HEK293 (cell line): ENCODE measurements around the gene AKAP5.
A peak's percentile ranks its signal among the peaks of the same experiment; 100 is the strongest.

Experiments
- CTCF ChIA-PET: fragments of 350-600 bp; formaldehyde crosslinking; extraction: SDS; loops from one replicate; lab custom pipeline; 2021; ENCODE audit warnings: antibody characterized with exemption; lab: Yijun Ruan, JAX
- POLR2A ChIA-PET: fragments of 300-600 bp; formaldehyde crosslinking; extraction: SDS; loops from one replicate; lab custom pipeline; 2020; ENCODE audit warnings: antibody characterized with exemption, inconsistent platforms; lab: Yijun Ruan, JAX
- H3K27ac ChIP-seq: fragments of 200-500 bp; sonication (Bioruptor generic); 2 replicates; pipeline ENCODE4 v1.5.1; 2014; ENCODE audit warnings: low read depth, low read length, control low read depth, inconsistent platforms; ENCODE audit errors: extremely low read depth
- H3K36me3 ChIP-seq, 2 experiments: fragments of 200-500 bp in 1 of 2; sonication (Bioruptor generic) in 1 of 2; 1 replicate in 1 of 2; 2 replicates in 1 of 2; pipeline ENCODE4 v1.5.1; 2014 to 2017; ENCODE audit warnings: inconsistent platforms in 2 of 2, low read length in 2 of 2; ENCODE audit not compliant: control insufficient read depth in 2 of 2, insufficient read depth in 1 of 2
- H3K4me1 ChIP-seq: fragments of 200-500 bp; sonication (Bioruptor generic); 2 replicates; pipeline ENCODE4 v1.5.1; 2014; ENCODE audit warnings: mild to moderate bottlenecking, low read length, inconsistent platforms; ENCODE audit not compliant: control insufficient read depth, insufficient read depth
- H3K4me3 ChIP-seq: 2 replicates; pipeline ENCODE4 v1.5.1; 2011; ENCODE audit warnings: low read depth, mild to moderate bottlenecking, control low read depth, low read length, moderate library complexity
- H3K9me3 ChIP-seq: fragments of 200-500 bp; sonication (Bioruptor generic); 2 replicates; pipeline ENCODE4 v1.5.1; 2014; ENCODE audit warnings: low read depth, low read length, inconsistent platforms; ENCODE audit not compliant: control insufficient read depth, insufficient read depth
- EGR2 ChIP-seq: fragments of 450-650 bp; formaldehyde crosslinking; IDR thresholded peaks from 2 replicates; pipeline ENCODE4 v1.5.1; 2016; ENCODE audit warnings: low read depth, missing biosample characterization, missing genetic modification characterization
- FEZF1 ChIP-seq: fragments of 450-650 bp; formaldehyde crosslinking; IDR thresholded peaks from 2 replicates; pipeline ENCODE4 v1.5.1; 2016; ENCODE audit warnings: missing biosample characterization, missing genetic modification characterization
- GLI2 ChIP-seq: fragments of 450-650 bp; formaldehyde crosslinking; IDR thresholded peaks from 2 replicates; pipeline ENCODE4; 2017; ENCODE audit warnings: missing biosample characterization, missing genetic modification characterization, low read depth, borderline replicate concordance
- GLIS2 ChIP-seq: fragments of 450-650 bp; formaldehyde crosslinking; IDR thresholded peaks from 2 replicates; pipeline ENCODE4 v1.5.1; 2016; ENCODE audit warnings: missing biosample characterization, missing genetic modification characterization
- HOXC10 ChIP-seq: sonication (generic); formaldehyde crosslinking; IDR thresholded peaks from 2 replicates; pipeline ENCODE4 v1.8.1; 2023; ENCODE audit warnings: mild to moderate bottlenecking, missing genetic modification reagents
- OSR2 ChIP-seq: fragments of 450-650 bp; formaldehyde crosslinking; IDR thresholded peaks from 2 replicates; pipeline ENCODE4 v1.5.1; 2016; ENCODE audit warnings: missing biosample characterization, missing genetic modification characterization
- WT1 ChIP-seq: fragments of 450-650 bp; formaldehyde crosslinking; IDR thresholded peaks from 2 replicates; pipeline ENCODE4 v1.5.1; 2016; ENCODE audit warnings: missing biosample characterization, missing genetic modification characterization
- ZBTB21 ChIP-seq: fragments of 450-650 bp; formaldehyde crosslinking; IDR thresholded peaks from 2 replicates; pipeline ENCODE4 v1.5.1; 2017; ENCODE audit warnings: missing biosample characterization, missing genetic modification characterization
- ZBTB48 ChIP-seq: fragments of 450-650 bp; formaldehyde crosslinking; IDR thresholded peaks from 2 replicates; pipeline ENCODE4 v1.5.1; 2016; ENCODE audit warnings: missing biosample characterization, missing genetic modification characterization
- ZBTB49 ChIP-seq: fragments of 450-650 bp; formaldehyde crosslinking; IDR thresholded peaks from 2 replicates; pipeline ENCODE4 v1.5.1; 2016; ENCODE audit warnings: missing biosample characterization, missing genetic modification characterization, low read depth
- ZIC2 ChIP-seq: fragments of 450-650 bp; formaldehyde crosslinking; IDR thresholded peaks from 2 replicates; pipeline ENCODE4 v1.5.1; 2016; ENCODE audit warnings: missing biosample characterization, missing genetic modification characterization
- ZNF223 ChIP-seq: fragments of 450-650 bp; formaldehyde crosslinking; IDR thresholded peaks from 2 replicates; pipeline ENCODE4 v1.5.1; 2016; ENCODE audit warnings: missing biosample characterization, missing genetic modification characterization
- ZNF23 ChIP-seq: fragments of 450-650 bp; formaldehyde crosslinking; IDR thresholded peaks from 2 replicates; pipeline ENCODE4 v1.5.1; 2016; ENCODE audit warnings: missing biosample characterization, missing genetic modification characterization, borderline replicate concordance
- ZNF239 ChIP-seq: fragments of 450-650 bp; formaldehyde crosslinking; IDR thresholded peaks from 2 replicates; pipeline ENCODE4 v1.5.1; 2016; ENCODE audit warnings: missing biosample characterization, missing genetic modification characterization
- ZNF26 ChIP-seq: fragments of 450-650 bp; formaldehyde crosslinking; IDR thresholded peaks from 2 replicates; pipeline ENCODE4 v1.5.1; 2016; ENCODE audit warnings: missing biosample characterization, missing genetic modification characterization
- ZNF311 ChIP-seq: fragments of 450-650 bp; formaldehyde crosslinking; IDR thresholded peaks from 2 replicates; pipeline ENCODE4 v1.5.1; 2017; ENCODE audit warnings: missing biosample characterization, missing genetic modification characterization, borderline replicate concordance
- ZNF341 ChIP-seq: fragments of 450-650 bp; formaldehyde crosslinking; IDR thresholded peaks from 2 replicates; pipeline ENCODE4; 2016; ENCODE audit warnings: low read depth, missing biosample characterization, missing genetic modification characterization
- ZNF37A ChIP-seq: fragments of 450-650 bp; IDR thresholded peaks from 2 replicates; pipeline ENCODE4 v1.5.1; 2018; ENCODE audit warnings: missing biosample characterization, missing genetic modification characterization
- ZNF404 ChIP-seq: fragments of 450-650 bp; formaldehyde crosslinking; IDR thresholded peaks from 2 replicates; pipeline ENCODE4 v1.5.1; 2017; ENCODE audit warnings: missing biosample characterization, missing genetic modification characterization
- ZNF660 ChIP-seq: fragments of 450-650 bp; IDR thresholded peaks from 2 replicates; pipeline ENCODE4 v1.5.1; 2018; ENCODE audit warnings: missing biosample characterization, mild to moderate bottlenecking, missing genetic modification characterization
- ZNF670 ChIP-seq: fragments of 450-650 bp; formaldehyde crosslinking; IDR thresholded peaks from 2 replicates; pipeline ENCODE4 v1.5.1; 2016; ENCODE audit warnings: missing biosample characterization, missing genetic modification characterization, low read depth
- ZNF768 ChIP-seq: fragments of 450-650 bp; formaldehyde crosslinking; IDR thresholded peaks from 2 replicates; pipeline ENCODE4 v1.5.1; 2018; ENCODE audit warnings: missing biosample characterization, mild to moderate bottlenecking, missing genetic modification characterization
- ZNF837 ChIP-seq: fragments of 450-650 bp; formaldehyde crosslinking; IDR thresholded peaks from 2 replicates; pipeline ENCODE4 v1.5.1; 2016; ENCODE audit warnings: missing biosample characterization, missing genetic modification characterization
- ZSCAN30 ChIP-seq: fragments of 450-650 bp; IDR thresholded peaks from 2 replicates; pipeline ENCODE4 v1.5.1; 2018; ENCODE audit warnings: missing biosample characterization, mild to moderate bottlenecking, missing genetic modification characterization, moderate library complexity

Gene AKAP5

GRCh38 chr14:64468451-64468850, 3.2 kb downstream of the AKAP5 start:
- no peaks in the 10 kb centered on the region for H3K9me3 ChIP-seq
- no peaks in the 10 kb centered on the region; a peak in 1 of 3 replicates for H3K36me3 ChIP-seq
- ChIA-PET POLR2A (interaction anchor here (0.6 kb wide), 1 partner anchor 191 kb away, joined by 3 read pairs; no protein-coding TSS in a partner anchor), CTCF (interaction anchor here (1.0 kb wide), 1 partner anchor 125 kb away, joined by 4 read pairs; no protein-coding TSS in a partner anchor)
- peaks cover 12% of the 10 kb centered on the region; the same call in 1 of the 2 replicates for H3K4me1 ChIP-seq
- H3K4me3 ChIP-seq, result no peak overlapping the region
- H3K27ac ChIP-seq, result no peak overlapping the region
- no peak for TF ChIP-seq ZNF239 (tag by site-specific recombination)
- TF ChIP-seq ZNF37A (tag by site-specific recombination), result no peak
- no peak for TF ChIP-seq GLI2
- TF ChIP-seq ZNF341 (tag by site-specific recombination), result no peak
- no peak for TF ChIP-seq ZBTB21 (tag by site-specific recombination)
- TF ChIP-seq GLIS2, result no peak
- TF ChIP-seq ZNF837 (tag by site-specific recombination), result no peak
- TF ChIP-seq ZNF768 (tag by site-specific recombination), result no peak
- no peak for TF ChIP-seq ZNF26
- no peak for TF ChIP-seq ZNF311 (tag by site-specific recombination)
- TF ChIP-seq ZSCAN30 (tag by site-specific recombination), result no peak
- TF ChIP-seq EGR2 (tag by site-specific recombination), result no peak
- TF ChIP-seq ZBTB49 (tag by site-specific recombination), result no peak

- peaks cover 11% of the 10 kb centered on the region; the same call in 1 of the 2 replicates for H3K4me1 ChIP-seq
- H3K36me3 ChIP-seq, result no peaks in the 10 kb centered on the region
- CTCF ChIA-PET, result interaction anchor here (0.6 kb wide), 1 partner anchor 437 kb away, joined by 5 read pairs; no protein-coding TSS in a partner anchor
- H3K9me3 ChIP-seq, result no peaks in the 10 kb centered on the region
- TF ChIP-seq FEZF1 (tag by site-specific recombination), result 0 out of 2 replicates have a peak, but pooled peaks have one; percentile 19
- peak; percentile 61; the same call in 1 of the 2 replicates for TF ChIP-seq WT1 (tag by site-specific recombination)
- peak; percentile 27; the same call in 1 of the 2 replicates for TF ChIP-seq OSR2
- TF ChIP-seq ZNF23 (tag by site-specific recombination), result no peak
- TF ChIP-seq ZNF223 (tag by site-specific recombination), result no peak
- no peak for TF ChIP-seq ZNF660 (tag by site-specific recombination)
- TF ChIP-seq ZNF404, result no peak
- TF ChIP-seq ZBTB48, result 0 out of 2 replicates have a peak, but pooled peaks have one; percentile 18
- no peak for TF ChIP-seq ZNF670 (tag by site-specific recombination)
- TF ChIP-seq HOXC10 (CRISPR knock-in tag), result no peak
- TF ChIP-seq ZIC2, result peak; percentile 48
- TF ChIP-seq, all 188 proteins: peak for 5
- POLR2A ChIA-PET, result interaction anchor here (1.1 kb wide), 1 partner anchor 31 kb away, joined by 3 read pairs; the partner anchor contains the start of gene ZBTB1
- Histone ChIP-seq H3K27ac (no peak overlapping the region), H3K4me3 (no peak overlapping the region)
Measured at GRCh38 chr14:64474041-64474440, 8.7 kb downstream of the AKAP5 start.
